Trophoblast cell (in vitro differentiated cells and primary cell): ENCODE measurements around the gene BSCL2.
"Not testable (repeated sequence)": the region's sequence is repeated elsewhere in the genome, so short reads cannot be mapped to it uniquely, and the experiment has no call there.

Experiments used
- DNase-seq, 2 donors: peaks; one replicate each; pipeline ENCODE4 v3.0.0-alpha.2; 2016
- H2AFZ ChIP-seq: 2 replicates; pipeline ENCODE4 v1.6.1; 2013; ENCODE audit warnings: low read length, moderate library complexity, mild to moderate bottlenecking; ENCODE audit not compliant: insufficient read depth, poor library complexity
- H2AK5ac ChIP-seq: 2 replicates; pipeline ENCODE4 v1.6.1; 2013; ENCODE audit warnings: mild to moderate bottlenecking, low read length
- H2BK120ac ChIP-seq: 2 replicates; pipeline ENCODE4 v1.6.1; 2013; ENCODE audit warnings: low read length, mild to moderate bottlenecking, moderate library complexity; ENCODE audit not compliant: insufficient read depth, poor library complexity
- H2BK12ac ChIP-seq: 2 replicates; pipeline ENCODE4 v1.6.1; 2013; ENCODE audit warnings: mild to moderate bottlenecking, low read length, moderate library complexity
- H2BK5ac ChIP-seq: 2 replicates; pipeline ENCODE4 v1.6.1; 2013; ENCODE audit warnings: low read length, low read depth, moderate library complexity, mild to moderate bottlenecking; ENCODE audit not compliant: poor library complexity
- H3K14ac ChIP-seq: 2 replicates; pipeline ENCODE4 v1.6.1; 2013; ENCODE audit warnings: mild to moderate bottlenecking, low read length
- H3K18ac ChIP-seq: 2 replicates; pipeline ENCODE4 v1.6.1; 2013; ENCODE audit warnings: mild to moderate bottlenecking, low read length
- H3K23ac ChIP-seq: 2 replicates; pipeline ENCODE4 v1.6.1; 2013; ENCODE audit warnings: low read length
- H3K27ac ChIP-seq: 2 replicates; pipeline ENCODE4 v1.5.1; 2013; ENCODE audit warnings: low read depth, mild to moderate bottlenecking, inconsistent platforms, low read length, moderate library complexity
- H3K27me3 ChIP-seq: 2 replicates; pipeline ENCODE4 v1.6.1; 2013; ENCODE audit warnings: inconsistent platforms, mild to moderate bottlenecking, low read length, moderate library complexity; ENCODE audit not compliant: insufficient read depth
- H3K36me3 ChIP-seq, 2 experiments: 1 replicate in 1 of 2; 2 replicates in 1 of 2; pipeline ENCODE4 v1.6.1; 2013; ENCODE audit warnings: low read length in 2 of 2, mild to moderate bottlenecking in 2 of 2, moderate library complexity in 1 of 2; ENCODE audit not compliant: insufficient read depth in 2 of 2, control insufficient read depth in 1 of 2
- H3K4ac ChIP-seq: 2 replicates; pipeline ENCODE4 v1.6.1; 2013; ENCODE audit warnings: low read depth, mild to moderate bottlenecking, low read length, moderate library complexity
- H3K4me1 ChIP-seq, 2 experiments: 1 replicate in 1 of 2; 2 replicates in 1 of 2; pipeline ENCODE4 v1.6.1; 2013; ENCODE audit warnings: low read length in 2 of 2, mild to moderate bottlenecking in 2 of 2, moderate library complexity in 1 of 2; ENCODE audit not compliant: insufficient read depth in 2 of 2, control insufficient read depth in 1 of 2
- H3K4me2 ChIP-seq: 2 replicates; pipeline ENCODE4 v1.6.1; 2013; ENCODE audit warnings: inconsistent platforms, mild to moderate bottlenecking, low read length, moderate library complexity
- H3K4me3 ChIP-seq: 2 replicates; pipeline ENCODE4 v1.5.1; 2013; ENCODE audit warnings: mild to moderate bottlenecking, low read depth, low read length, inconsistent platforms
- H3K79me1 ChIP-seq: one replicate; pipeline ENCODE4 v1.6.1; 2013; ENCODE audit warnings: low read length
- H3K79me2 ChIP-seq: 2 replicates; pipeline ENCODE4 v1.6.1; 2013; ENCODE audit warnings: low read length, mild to moderate bottlenecking; ENCODE audit not compliant: control insufficient read depth, insufficient read depth, poor library complexity
- H3K9ac ChIP-seq: 2 replicates; pipeline ENCODE4 v1.6.1; 2013; ENCODE audit warnings: mild to moderate bottlenecking, low read length
- H3K9me3 ChIP-seq: 2 replicates; pipeline ENCODE4 v1.6.1; 2013; ENCODE audit warnings: low read depth, mild to moderate bottlenecking, control low read depth, inconsistent platforms, low read length; ENCODE audit not compliant: insufficient read depth
- H4K12ac ChIP-seq: 2 replicates; pipeline ENCODE4 v1.6.1; 2013; ENCODE audit warnings: low read depth, mild to moderate bottlenecking, low read length, moderate library complexity
- H4K8ac ChIP-seq: 2 replicates; pipeline ENCODE4 v1.6.1; 2013; ENCODE audit warnings: low read depth, mild to moderate bottlenecking, low read length, moderate library complexity
- H4K91ac ChIP-seq: one replicate; pipeline ENCODE4 v1.6.1; 2013; ENCODE audit warnings: low read depth, mild to moderate bottlenecking, low read length, moderate library complexity
- WGBS: extraction: QIAGEN DNeasy Blood & Tissue Kit; methylation state at CpG from one replicate; pipeline ENCODE4 v1.1.7; 2013; ENCODE audit warnings: missing lambda C conversion rate; ENCODE audit not compliant: insufficient read length, insufficient coverage; ENCODE audit errors: extremely low coverage; 5-methylcytosine and 5-hydroxymethylcytosine counted together

BSCL2 gene

GRCh38 chr11:62677714-62678113 lies 29.5 kb downstream of the BSCL2 start:
- peaks cover 3 to 8% of the 10 kb centered on the region in 2 experiments for H3K4me1 ChIP-seq
- no peak overlapping the region for H4K12ac ChIP-seq
- H3K4me3 ChIP-seq = no peak overlapping the region
- no peak overlapping the region for H3K9ac ChIP-seq
- no peak overlapping the region for H3K23ac ChIP-seq
- H3K79me2 ChIP-seq = peaks cover 6% of the 10 kb centered on the region
- H2AFZ ChIP-seq = no peak overlapping the region
- H2BK5ac ChIP-seq = no peak overlapping the region
- no peak overlapping the region for H3K18ac ChIP-seq
- no peaks in the 10 kb centered on the region for H3K27me3 ChIP-seq
- no peak overlapping the region for H2BK120ac ChIP-seq
- H3K9me3 ChIP-seq = peaks cover 3% of the 10 kb centered on the region
- H4K8ac ChIP-seq = no peak overlapping the region
- no peak overlapping the region for H3K4ac ChIP-seq
- no peak overlapping the region for H4K91ac ChIP-seq
- no peak overlapping the region for H3K27ac ChIP-seq
- WGBS = no CpG with 5 or more reads among the region's 15 CpGs
- peaks cover 19 to 21% of the 10 kb centered on the region in 2 experiments for H3K36me3 ChIP-seq
- H3K79me1 ChIP-seq = peaks cover 6% of the 10 kb centered on the region
- no peak overlapping the region for H2BK12ac ChIP-seq
- H3K14ac ChIP-seq = no peak overlapping the region
- no peak for DNase-seq
- H2AK5ac ChIP-seq = no peak overlapping the region
- H3K4me2 ChIP-seq = peak overlapping the region; percentile 92

GRCh38 chr11:62677156-62677555 lies 30.1 kb downstream of the BSCL2 start:
- Histone ChIP-seq H2BK5ac (no peak overlapping the region), H3K4me3 (no peak overlapping the region), H2BK12ac (no peak overlapping the region), H2AK5ac (no peak overlapping the region), H3K4me2 (no peak overlapping the region), H3K4ac (no peak overlapping the region), H3K18ac (no peak overlapping the region), H3K27ac (no peak overlapping the region), H3K36me3 (peaks cover 19 to 21% of the 10 kb centered on the region in 2 experiments), H3K9me3 (peaks cover 3% of the 10 kb centered on the region), H3K27me3 (no peaks in the 10 kb centered on the region), H3K4me1 (peaks cover 6 to 9% of the 10 kb centered on the region in 2 experiments), H3K79me2 (peaks cover 6% of the 10 kb centered on the region), H3K9ac (no peak overlapping the region), H3K14ac (no peak overlapping the region), H2AFZ (no peak overlapping the region), H4K12ac (no peak overlapping the region), H3K79me1 (peaks cover 6% of the 10 kb centered on the region), H2BK120ac (no peak overlapping the region), H4K91ac (no peak overlapping the region), H3K23ac (no peak overlapping the region), H4K8ac (no peak overlapping the region)
- no CpG with 5 or more reads among the region's 6 CpGs for WGBS
- no peak for DNase-seq

GRCh38 chr11:62676698-62677097 lies 30.5 kb downstream of the BSCL2 start:
- DNase-seq = no peak
- Histone ChIP-seq H3K4me3 (no peak overlapping the region), H4K12ac (no peak overlapping the region), H3K27ac (no peak overlapping the region), H3K14ac (no peak overlapping the region), H2BK120ac (no peak overlapping the region), H2BK5ac (no peak overlapping the region), H3K79me2 (peaks cover 9% of the 10 kb centered on the region), H3K9ac (no peak overlapping the region), H3K27me3 (no peaks in the 10 kb centered on the region), H3K4me1 (peaks cover 6 to 9% of the 10 kb centered on the region in 2 experiments), H3K79me1 (peaks cover 10% of the 10 kb centered on the region), H4K91ac (no peak overlapping the region), H3K4me2 (no peak overlapping the region), H3K23ac (no peak overlapping the region), H3K18ac (no peak overlapping the region), H4K8ac (no peak overlapping the region), H2AFZ (no peak overlapping the region), H2AK5ac (no peak overlapping the region), H3K36me3 (peaks cover 19 to 21% of the 10 kb centered on the region in 2 experiments), H3K9me3 (peaks cover 3% of the 10 kb centered on the region), H2BK12ac (no peak overlapping the region), H3K4ac (peak overlapping the region; percentile 19)
- no CpG with 5 or more reads among the region's 6 CpGs for WGBS

GRCh38 chr11:62675415-62675814 lies 31.8 kb downstream of the BSCL2 start:
- not testable (repeated sequence) for H2BK5ac ChIP-seq, H3K27ac ChIP-seq, H3K9me3 ChIP-seq, H3K18ac ChIP-seq, H2BK120ac ChIP-seq, H3K9ac ChIP-seq, H2AK5ac ChIP-seq, H4K91ac ChIP-seq, H3K4ac ChIP-seq, H2BK12ac ChIP-seq, H3K14ac ChIP-seq, DNase-seq, H4K12ac ChIP-seq, H3K4me2 ChIP-seq, H3K4me3 ChIP-seq, H3K4me1 ChIP-seq, H3K23ac ChIP-seq, H2AFZ ChIP-seq, H3K27me3 ChIP-seq, H4K8ac ChIP-seq
- peaks cover 17% of the 10 kb centered on the region for H3K79me1 ChIP-seq
- peaks cover 12% of the 10 kb centered on the region for H3K79me2 ChIP-seq
- peaks cover 19 to 21% of the 10 kb centered on the region in 2 experiments for H3K36me3 ChIP-seq
- no CpG with 5 or more reads among the region's 10 CpGs for WGBS
